OCI-M1 (cell line): ENCODE data around the gene HAPLN2.
A peak's percentile ranks its signal among the peaks of the same experiment; 100 is the strongest.
"Not testable (repeated sequence)": the region's sequence is repeated elsewhere in the genome, so short reads cannot be mapped to it uniquely, and the experiment has no call there.

Experiments used
- DNase-seq: peaks from one replicate; lab custom pipeline; 2025; lab: John Stamatoyannopoulos, UW

Gene HAPLN2

DNA sequence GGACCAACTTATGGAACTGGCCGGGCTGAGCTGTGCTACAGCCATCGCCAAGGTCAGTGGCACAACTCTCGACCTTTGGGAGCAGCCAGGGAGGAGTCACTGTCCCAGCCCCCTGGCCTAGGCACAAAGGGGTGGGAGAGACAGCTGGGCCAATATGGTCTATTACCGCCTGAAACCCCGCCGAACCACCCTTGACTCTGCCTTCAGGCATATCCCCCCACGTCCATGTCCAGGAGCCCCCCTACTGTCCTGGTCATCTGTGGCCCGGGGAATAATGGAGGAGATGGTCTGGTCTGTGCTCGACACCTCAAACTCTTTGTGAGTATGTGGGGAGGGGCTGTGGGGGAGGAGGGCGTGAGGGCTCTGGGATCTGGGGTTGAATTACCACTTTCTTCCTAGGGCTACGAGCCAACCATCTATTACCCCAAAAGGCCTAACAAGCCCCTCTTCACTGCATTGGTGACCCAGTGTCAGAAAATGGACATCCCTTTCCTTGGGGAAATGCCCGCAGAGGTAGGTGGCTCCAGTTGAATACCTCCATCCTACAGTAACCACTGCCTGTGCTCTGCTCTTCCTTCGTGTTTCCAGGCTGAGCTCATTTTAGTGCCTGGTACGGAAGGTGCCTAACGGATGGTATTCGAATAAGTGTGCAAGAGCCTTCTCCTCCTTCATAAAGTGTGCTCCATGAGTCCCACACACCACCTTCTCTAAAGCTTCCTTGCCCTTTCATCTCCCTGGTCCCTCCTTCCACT lies 26.9 kb upstream of the HAPLN2 start:
- no peak for DNase-seq

GRCh38 chr1:156592910-156593660 lies 26.1 kb upstream of the HAPLN2 start:
- no peak for DNase-seq

DNA sequence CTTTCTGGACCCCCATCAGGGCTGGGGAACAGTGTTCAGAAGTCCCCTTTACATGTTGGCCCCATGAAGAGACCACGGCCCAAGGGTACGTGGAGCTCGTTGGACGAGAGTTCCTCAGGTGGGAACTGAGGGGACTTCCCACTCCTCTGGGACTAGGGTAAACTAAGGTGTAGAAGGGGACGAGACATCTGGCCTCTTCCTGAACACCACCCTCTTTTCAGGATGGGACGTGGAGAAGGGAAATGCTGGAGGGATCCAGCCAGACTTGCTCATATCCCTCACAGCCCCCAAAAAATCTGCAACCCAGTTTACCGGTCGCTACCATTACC lies 25.6 kb upstream of the HAPLN2 start:
- DNase-seq: no peak

GRCh38 chr1:156594190-156594589 lies 25.0 kb upstream of the HAPLN2 start:
- no peak for DNase-seq

DNA sequence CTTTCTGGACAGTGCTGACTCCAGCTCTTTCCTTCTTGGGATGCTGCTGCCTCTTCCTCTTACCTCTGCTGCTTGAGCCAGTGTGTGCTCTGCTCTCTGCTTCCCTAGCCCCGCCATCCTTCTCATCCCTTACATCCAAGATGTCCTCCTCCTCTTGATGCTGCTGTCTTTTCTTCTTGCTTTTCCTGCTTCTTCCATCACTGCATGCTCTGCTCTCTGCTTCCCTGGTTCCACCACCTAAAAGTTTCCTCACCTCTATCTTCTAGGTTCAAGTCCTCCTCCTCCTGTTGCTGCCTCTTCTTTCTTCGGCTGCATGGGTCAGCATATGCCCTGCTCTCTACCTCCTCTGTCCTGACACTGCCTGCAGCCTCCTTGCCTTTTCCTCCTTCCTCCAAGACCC lies 24.2 kb upstream of the HAPLN2 start:
- no peak for DNase-seq

DNA sequence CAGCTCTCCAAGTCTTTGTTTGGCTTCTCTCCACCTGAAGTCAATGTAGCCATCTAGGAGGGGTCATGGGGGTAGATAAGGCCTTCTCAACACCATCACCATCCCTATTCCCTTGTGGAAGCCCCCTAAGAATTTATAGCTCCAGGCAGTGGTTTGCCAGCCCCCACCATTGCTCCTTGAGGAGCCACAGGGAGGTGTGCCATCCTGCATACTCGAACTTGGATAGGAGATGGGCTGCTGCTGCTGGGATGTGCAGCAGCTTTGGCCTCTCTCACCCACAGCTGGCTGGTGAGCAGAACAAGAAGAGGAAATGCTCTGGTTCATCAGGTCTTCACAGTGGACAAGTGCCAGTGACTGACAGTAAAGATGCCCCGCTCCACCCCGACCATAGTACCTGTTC lies 22.8 kb upstream of the HAPLN2 start:
- DNase-seq: no peak

DNA sequence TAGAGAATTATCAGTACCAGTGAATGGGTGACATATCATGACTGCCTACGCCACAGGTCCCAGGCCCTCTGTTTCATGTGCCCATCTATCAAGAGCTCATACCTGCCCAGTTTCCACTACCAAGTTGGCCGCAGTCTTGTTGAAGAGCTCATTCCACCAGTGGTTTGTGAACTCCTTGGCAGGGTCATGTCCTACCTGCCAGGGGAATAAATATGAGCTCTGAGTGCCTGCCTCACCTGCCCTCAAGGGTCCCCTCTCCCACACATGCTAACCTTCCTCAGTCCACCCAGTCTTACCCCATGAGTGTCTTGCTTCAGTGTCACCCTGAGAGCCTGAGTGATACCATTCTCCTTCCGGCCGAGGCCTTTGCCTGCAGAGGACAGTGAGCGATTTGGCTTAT lies 21.1 kb upstream of the HAPLN2 start:
- no peak for DNase-seq

DNA sequence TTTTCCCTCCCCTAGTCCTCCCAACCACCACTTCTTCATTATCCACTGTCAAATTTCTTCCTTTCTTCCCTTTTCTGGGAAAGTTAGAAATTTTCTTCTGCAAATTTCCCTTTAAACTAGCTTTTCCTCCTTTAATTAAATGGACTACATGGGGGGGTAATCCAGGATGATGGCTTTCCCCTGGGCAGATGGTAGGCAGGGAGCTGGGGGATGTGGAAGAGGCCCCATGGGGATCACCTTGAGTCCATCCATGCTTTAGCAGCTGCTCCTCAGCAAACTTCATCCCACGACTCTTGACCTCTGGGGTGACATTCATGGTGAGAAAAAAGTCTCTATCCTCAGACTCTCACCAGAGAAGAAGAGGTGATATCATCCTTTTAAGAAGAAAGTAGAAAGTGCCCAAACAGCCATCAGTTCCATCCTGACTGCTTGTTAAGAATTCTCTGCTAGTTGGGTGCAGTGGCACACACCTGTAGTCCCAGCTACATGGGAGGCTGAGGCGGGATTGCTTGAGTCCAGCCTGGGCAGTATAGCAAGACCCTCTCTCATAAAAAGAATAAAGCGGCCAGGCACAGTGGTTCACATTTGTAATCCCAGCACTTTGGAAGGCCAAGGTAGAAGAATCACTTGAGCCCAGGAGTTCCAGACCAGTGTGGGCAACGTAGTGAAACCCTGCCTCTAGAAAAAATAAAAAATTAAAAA lies 20.3 kb upstream of the HAPLN2 start:
- no peak for DNase-seq

GRCh38 chr1:156599811-156600210 lies 19.4 kb upstream of the HAPLN2 start:
- DNase-seq: peak; percentile 87

DNA sequence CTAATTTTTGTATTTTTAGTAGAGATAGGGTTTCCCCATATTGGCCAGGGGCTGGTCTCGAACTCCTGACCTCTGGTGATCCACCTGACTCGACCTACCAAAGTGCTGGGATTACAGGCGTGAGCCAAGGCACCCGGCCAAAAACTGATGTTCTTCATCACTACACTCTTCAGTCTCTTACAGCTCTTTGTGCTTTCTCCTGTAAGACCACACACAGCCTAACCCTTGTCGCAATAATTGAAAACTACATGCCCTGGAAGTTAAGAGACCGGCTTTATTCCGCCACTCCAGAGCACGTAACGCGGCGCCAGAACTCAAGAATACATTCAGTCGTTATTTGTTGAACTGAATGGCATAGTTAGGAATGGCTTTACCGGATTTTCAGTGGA lies 18.5 kb upstream of the HAPLN2 start:
- DNase-seq: peak; percentile 61

GRCh38 chr1:156601122-156601830 lies 17.9 kb upstream of the HAPLN2 start, which contains the start of gene GPATCH4:
Gene GPATCH4, minus strand, starts transcription at chr1:156601479.
- peak; percentile 92 for DNase-seq

GRCh38 chr1:156601892-156602291 lies 17.3 kb upstream of the HAPLN2 start:
- no peak for DNase-seq

- peak; percentile 82 for DNase-seq
Measured at GRCh38 chr1:156602557-156602993, 16.6 kb upstream of the HAPLN2 start.

- DNase-seq: not testable (repeated sequence)
Measured at GRCh38 chr1:156607344-156607743, 11.9 kb upstream of the HAPLN2 start.

- peak; percentile 92 for DNase-seq
Measured at GRCh38 chr1:156608036-156608674, 11.1 kb upstream of the HAPLN2 start.

- peak; percentile 69 for DNase-seq
Measured at GRCh38 chr1:156608981-156609380, 10.2 kb upstream of the HAPLN2 start.

- DNase-seq: not testable (repeated sequence)
Measured at GRCh38 chr1:156610072-156610471, 9.1 kb upstream of the HAPLN2 start.

DNA sequence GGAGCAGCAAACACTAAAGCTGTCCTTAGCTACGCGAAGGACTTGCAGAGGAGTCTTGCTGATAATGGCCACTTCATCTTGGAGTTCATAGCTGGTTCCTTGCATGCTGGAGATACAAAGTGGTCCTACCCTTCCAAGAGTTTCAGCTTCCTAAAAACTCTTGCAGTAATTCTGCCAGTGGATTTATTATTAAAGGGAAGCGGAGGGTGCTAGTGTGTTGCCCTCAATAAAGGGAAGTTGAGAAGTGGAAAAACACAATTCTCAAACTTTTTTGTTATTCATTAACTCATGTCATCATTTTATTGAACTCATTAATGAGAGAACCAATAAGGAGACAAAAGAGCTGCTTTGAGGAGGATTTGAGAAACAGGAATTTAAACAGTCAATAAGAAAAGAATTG lies 6.5 kb upstream of the HAPLN2 start:
- no peak for DNase-seq

DNA sequence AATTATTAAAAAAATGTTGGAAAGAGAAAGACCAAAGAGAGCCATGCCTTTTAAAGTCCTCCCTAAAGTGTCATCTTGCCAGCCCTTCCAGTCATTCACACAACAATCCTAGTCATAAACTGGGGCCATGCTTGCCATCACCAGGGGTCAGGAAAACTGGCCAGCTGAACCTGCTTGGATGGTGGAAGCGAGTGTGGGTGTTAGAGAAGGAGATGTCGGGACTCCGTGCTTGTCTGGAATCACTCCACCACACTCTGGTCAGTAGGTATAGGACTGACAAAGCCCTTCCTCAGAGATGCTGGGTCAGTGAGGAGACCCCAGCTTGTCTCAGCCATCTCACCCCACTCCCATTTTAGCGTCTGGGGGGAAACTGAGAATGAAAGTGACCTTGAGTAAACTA lies 3.3 kb upstream of the HAPLN2 start:
- no peak for DNase-seq

- peak; percentile 72 for DNase-seq
Measured at GRCh38 chr1:156616463-156616862, 2.8 kb upstream of the HAPLN2 start.

GRCh38 chr1:156619582-156619955 lies 354 bp downstream of the HAPLN2 start:
- DNase-seq: no peak
